SW480 (cell line): ENCODE results near the gene CD46.

ENCODE experiments used
- DNase-seq: peaks from one replicate; pipeline ENCODE4 v3.0.0-alpha.2; 2016; ENCODE audit warnings: low spot score

The CD46 gene

DNA sequence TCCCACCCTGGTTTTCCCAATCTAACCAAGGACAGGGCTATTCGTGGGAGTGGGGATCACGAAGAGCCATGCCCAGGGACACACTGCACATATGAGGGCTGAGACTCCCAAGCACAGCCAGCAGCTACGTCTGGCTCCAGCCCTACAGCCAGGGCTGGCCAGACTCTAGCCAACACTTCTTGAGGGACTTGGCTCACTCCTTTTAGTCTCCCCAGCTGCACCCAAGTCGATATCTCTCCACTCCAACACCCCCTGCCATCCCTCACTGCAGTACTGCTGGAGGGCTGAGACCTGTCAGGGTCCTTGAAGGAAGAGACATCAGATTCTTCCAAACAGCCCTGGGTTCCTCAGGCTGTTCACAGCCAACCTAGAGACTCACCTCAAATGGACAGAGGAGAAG, 62.6 kb downstream of the CD46 start:
- no peak for DNase-seq

DNA sequence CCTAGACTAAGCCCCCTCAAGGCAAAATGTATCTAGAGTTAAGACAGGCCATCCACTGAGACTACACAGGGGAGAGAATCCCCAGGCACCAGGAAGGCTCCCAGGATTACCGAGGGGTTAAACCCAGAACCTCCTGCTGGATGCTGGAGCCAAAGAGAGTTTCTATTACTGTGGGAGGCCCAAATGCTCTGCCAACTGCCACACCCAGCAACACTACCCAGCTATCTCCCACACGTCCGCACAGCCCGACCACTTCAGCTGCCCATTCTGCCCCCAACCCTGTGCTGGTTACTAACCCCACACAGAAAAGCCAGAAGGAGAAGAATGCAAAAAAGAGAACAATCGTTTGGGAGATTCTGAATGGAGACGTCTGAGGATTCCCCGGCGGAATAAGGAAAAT, 63.6 kb downstream of the CD46 start:
- DNase-seq, result no peak

DNA sequence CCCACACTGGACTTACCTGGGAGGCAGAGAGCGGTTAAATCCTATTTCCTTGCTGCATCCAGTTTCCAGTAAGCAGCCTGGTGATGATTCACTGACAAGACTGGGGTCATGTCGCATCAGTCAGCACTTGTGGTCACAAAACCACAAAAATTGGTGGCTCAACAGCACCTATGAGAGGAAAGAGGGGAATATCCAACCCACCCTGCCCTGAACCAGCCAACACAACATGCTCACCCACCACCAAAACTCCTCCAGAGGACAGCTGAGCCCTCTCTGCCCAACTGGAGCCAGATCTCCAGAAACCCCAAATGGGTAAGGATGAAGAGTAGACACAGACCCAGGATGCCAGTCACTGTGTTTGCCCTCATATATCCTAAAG, 64.0 kb downstream of the CD46 start:
- peak; percentile 37 for DNase-seq

DNA sequence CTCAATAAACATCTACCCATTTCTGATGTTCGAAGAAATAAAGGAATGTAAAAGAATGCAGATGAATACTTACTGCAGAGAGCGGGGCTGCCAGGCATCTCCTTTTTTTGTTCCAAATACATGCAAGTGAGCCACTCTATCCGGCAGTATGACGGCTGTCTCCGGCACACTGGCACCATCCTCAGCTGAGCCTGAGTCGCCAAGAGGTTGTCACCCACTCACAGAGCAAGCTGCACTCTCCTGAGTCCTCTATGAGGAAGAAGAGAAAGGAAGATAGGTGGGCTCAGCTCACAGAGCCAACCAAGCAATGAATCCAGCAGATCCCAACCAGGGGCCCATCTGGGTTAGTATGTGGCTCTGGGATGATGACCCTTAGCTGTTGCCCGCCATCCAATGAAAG, 65.3 kb downstream of the CD46 start:
- DNase-seq, result no peak

DNA sequence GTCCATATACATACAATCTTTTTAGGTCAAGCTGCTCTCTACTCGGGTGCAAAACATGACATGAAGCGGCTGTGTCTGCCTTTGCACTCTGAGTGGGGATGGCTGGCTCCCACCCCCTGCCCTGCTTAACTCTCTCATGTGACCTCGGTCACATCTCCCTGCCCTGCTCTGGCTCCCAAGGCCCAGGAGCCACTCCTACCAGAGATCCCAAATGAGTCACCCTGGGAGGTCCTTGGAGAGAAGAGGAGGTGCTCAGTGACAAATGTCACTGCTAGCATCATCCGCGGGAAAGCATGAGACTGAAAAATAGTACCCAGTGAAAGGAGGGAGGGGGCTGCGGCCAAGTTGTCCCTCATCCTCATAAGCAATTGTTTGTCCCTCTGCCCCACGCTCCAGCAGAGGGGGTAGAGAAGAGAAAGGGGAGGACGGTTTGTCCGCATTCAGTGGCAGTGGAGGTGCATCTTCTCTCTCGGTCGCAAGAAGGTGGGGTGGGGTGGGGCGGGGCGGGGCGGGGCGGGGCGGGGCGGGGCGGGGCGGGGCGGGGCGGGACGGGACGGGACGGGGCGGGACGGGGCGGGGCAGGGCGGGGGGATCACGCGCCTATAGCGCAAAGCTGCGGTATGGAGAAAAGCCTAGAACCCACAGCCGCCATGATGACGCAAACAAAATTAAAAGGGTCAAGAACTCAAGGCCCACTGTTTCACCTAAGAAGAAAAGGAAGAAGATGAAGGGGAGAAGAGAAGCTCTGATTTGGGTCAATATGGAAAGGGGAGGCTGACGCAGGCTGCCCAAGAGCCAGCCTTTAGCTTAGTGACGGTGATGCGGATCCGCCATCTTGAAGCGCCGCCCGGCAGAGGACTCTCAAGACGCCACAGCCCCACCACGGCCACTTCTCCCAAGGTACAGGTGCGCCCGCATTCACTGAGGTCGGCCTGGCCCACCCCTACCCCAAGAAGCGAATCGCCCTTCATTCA, 66.2 kb downstream of the CD46 start:
- no peak for DNase-seq

DNA sequence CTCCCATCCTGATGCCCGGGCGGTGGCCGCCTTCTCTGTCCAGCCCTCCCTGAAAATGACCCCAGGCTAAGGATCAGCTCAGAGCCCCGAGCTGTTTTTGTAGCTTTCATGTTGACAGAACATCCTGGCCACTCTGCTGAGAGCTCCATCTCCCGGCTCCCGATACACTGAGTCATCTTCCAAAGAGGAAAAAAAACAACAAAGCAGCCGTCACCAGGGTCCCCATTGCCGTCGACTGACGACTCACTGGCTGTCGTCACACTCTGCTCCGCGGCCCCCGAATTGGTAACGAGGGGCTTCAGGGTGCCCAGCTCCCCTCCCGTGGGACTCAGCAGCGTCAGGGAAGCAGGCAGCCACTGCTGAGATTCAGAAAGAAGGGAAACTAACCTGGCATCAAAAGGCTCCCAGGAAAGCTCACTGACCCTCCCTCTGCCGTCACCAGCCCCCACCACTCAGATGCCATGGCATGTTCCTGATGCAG, 67.2 kb downstream of the CD46 start:
- no peak for DNase-seq

DNA sequence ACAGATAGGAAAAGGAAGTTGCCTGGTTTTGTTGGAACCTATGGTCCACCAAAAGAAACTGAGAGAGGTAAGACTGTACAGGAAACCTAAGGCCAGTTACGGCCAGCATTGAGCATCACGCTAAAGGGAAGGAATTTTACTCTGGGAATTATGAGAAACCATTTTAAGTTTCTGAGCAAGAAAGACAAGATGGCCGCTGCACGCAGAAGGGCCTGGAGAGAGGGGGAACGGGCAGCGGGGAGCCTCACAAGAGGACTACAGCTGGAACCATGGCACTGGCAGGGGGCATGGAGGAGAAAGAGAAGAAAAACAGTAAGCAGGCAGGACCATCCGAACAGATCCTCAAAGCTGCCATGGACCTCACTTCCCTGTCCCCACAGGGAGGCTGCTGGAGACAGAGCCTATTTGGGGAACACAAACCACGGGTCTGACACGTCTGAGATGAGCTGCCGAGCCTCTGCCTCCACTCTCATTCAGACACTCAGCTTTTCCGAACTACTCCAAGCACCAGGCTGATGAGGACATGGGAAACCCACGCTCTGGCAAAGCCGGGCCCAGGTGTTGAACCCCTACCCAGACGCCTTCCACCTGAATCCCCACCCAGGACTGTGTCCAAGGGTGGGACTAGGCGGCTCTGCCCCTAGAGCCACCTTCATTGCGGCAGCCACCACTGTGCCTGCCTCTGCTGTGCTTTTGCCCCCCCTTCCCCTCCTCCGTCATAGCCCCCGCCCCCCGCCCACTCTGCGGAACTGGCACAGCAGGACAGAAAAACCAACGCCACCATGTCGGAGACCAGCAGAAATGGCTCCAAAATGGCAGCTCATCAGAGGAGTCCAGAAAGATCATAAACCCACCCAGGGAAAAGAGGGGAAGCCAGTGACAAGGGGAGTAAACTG, 69.0 kb downstream of the CD46 start:
- DNase-seq, result no peak

DNA sequence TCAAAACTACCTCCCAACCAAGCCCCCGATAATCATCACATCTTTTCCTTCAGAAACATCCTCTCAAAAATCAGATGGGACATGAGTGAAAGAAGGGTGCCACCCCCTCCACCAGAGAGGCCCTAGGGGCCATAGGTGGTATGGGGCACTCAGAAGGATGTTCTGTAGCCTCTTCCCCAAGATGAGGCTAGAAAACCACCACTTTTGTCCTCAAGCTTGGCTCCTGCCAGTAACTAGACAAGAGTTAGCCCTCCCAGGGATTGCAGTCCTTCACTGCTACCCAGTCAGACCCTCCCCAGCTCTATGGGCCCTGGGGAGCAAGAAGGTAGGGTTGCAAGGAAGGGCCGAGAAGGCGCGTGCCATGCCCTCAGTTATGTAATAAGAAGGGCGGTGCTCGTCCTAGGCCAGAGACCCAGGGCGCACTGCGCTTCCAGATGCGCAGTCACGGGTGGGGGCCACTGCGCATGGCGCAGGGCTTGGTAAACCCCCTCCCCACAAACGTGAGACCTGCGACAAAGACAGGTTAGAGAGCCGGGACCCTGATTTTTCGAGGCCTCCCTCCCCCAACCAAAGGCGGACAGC, 69.7 kb downstream of the CD46 start:
- no peak for DNase-seq

DNA sequence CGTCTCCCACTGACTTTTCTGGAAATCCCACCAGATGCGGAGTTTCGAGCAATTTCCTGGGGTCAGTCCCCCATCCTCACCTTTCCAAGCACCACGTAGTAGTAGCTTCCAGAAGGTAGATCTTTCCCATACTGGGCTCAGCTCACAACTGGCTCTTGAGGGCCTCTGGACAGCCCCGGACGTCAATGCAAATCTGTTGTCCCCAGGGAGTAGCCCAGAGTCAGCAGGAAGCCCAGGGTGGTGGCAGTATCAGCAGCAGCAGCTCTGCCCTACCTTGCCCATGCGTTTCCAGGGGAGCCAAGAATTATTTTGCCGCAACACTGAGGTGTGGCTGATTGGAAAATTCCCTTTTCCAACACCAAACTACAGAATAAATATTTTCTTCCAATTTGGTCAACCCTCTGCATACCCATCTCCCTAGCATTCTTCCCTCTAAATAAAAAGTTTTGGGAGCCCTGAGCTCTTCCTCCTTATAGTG, 70.3 kb downstream of the CD46 start:
- no peak for DNase-seq

DNA sequence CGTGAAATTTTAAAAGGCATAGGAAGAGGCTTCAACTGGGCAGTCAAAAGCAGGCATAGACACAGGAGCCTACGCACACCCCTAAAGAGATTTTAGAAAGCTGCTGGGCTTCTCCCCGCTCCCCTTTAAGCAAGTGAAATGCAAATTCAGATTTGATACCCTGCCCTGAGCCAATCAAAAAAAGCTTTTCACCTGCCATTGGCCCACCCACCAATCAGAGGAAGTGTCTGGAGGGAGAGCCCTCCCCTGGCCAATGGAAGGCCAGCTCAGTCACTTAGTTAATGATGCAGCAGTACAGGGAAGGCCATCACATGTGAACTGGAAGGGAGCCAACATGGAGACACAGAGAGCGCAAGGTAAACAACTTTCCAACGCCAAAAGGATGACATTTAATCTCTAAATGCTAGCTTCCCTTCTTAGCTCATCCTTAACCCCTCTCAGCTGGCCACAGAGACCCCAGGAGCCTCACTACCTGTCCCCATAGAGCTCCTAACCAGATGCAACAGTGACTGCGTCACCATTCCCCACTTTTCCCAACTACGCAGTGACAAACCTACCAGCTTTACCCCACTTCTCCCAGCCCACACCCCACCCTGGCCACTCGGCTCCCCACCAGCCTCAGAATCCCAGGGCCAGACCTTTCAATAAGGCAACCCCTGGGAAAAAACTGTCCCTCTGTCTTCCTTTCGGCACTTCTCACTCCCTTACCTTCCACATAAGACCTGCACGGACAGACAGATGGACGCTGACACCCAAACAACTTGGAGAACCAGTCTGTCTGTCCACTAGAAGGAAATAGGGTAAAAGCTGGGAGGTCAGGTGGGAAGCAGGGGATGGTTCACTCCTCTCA, 71.0 kb downstream of the CD46 start:
- DNase-seq, result no peak

DNA sequence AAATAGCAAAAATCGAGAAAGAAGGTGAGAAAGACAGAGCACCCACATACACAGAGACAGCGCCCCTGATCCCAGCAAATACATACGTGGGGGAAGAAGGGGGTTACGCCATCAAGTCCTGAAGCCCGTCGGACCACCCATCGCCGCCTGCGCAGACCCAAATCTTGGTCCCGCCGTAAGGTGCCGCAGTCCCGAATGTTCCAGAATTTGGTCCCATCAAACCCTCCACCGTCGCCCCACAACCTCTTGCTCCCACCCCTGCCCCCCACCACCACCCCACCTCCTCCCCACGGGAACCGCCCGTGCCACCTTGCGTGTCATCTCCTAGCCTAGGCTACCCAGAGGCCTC, 71.7 kb downstream of the CD46 start:
- no peak for DNase-seq

DNA sequence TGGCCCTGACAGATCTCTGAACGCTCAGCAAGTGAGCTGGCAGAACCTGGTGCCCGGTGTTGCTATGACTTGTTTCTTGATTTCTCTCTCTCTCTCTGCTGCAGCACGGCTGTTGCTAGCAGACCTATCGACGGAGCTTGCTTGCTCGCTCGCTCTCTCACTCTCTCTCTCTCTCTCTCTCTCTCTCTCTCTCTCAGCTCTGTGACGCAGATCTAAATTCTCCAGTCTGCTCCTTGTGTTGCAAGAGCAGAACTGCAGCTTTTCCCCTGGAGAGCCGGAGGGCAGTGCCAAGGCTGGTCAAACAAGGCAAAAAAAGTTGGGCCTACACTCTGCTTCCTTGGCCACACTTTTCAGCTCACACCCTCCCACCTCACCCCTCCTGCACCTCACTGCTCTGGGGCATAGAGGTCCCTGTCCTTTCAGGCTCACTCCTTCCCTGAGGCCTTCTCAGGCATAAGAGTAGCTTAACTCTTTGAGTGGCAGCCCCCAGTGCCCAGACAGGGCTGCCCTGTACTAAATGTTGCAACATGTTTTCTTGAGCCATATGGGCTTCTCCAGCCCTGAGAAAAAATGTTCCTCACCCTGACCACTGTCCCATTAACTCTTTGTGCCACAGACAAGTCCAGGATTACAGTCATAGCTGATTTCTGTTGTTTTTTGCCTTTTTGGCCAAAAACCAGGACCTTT, 72.2 kb downstream of the CD46 start:
- no peak for DNase-seq

DNA sequence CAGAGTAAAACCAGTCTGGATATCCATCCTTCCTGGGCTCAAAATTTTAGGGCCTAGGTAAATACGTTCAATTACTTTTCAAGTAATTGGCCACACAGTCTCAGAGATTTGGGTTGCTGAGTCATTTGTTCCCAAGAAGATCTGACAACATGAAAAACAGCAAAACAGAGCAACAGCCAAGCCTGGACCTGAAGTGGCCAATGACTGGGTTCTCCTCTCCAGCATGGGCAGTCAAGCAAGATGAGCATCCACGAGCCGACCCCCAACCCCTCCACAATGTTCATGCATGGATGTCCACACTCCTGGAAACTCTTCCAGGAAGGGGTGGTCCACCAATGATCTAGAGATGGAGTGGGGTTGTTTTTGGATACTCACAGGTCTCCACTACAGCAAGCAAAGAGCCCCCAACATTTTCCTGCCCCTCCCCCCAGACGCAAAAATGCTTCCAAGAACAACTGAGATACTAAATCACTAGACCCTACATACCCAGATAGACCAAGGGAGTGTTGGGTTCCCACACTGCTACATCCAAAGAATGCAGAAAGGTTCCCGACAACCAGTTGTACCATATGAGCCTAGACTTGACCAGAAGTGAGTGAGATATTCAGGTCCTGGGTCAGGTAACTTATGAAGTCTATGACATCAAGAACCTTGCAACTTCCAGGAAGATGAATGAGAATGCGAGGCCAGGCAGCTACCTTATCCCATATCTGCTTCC, 73.0 kb downstream of the CD46 start:
- DNase-seq, result no peak

DNA sequence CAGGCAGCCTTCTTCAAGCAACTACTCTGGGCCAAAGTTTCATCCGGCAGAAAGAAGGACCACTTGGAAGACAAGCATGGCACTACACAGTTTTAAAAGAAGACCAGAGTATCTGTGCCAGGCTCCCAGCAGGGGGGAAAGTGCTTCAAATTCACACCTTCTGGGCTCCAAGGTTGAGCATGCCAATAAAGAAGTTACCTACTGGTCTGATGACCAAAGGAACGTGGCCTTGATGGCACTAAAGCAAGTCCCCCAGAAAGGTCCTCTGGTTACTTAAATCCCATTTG, 73.5 kb downstream of the CD46 start:
- no peak for DNase-seq

DNA sequence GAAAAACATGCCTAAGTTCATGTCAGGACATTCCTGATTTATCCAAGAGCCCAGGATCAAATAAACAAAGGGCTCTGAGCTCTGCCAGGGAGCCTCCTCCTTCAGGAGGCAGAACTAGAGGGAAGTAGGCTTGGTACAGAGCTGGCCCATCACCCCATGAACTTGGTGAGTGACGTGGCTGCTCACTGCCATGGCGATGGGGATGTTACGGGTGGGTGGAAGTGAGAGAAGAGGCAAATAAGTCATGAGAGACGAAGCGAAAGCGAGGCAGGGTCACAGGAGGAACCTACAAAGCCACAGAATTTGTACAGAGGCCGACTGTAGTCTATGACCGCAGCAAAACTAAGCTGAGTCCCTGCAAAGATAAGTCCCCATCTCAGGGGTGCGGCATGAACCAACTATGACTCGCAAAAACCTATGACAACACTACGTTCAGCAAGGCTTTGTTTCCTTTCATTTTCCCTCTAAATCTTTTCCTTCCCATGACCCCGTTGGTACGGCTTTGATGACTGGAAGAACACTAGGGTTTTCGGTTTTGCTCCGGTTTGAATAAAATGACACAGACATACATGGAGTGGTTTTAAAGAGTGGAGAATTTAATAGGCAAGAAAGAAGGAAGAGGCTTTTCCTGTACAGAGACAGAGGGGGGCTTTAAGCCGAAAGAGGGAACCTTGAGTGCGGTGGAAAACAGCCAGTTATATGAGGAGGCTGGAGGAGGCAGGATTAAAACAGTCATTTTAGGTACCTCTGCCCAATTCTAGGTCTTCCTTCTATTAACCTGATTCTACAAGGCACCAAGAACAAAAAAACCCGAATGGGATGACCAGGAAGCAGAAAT, 74.1 kb downstream of the CD46 start:
- DNase-seq, result no peak

DNA sequence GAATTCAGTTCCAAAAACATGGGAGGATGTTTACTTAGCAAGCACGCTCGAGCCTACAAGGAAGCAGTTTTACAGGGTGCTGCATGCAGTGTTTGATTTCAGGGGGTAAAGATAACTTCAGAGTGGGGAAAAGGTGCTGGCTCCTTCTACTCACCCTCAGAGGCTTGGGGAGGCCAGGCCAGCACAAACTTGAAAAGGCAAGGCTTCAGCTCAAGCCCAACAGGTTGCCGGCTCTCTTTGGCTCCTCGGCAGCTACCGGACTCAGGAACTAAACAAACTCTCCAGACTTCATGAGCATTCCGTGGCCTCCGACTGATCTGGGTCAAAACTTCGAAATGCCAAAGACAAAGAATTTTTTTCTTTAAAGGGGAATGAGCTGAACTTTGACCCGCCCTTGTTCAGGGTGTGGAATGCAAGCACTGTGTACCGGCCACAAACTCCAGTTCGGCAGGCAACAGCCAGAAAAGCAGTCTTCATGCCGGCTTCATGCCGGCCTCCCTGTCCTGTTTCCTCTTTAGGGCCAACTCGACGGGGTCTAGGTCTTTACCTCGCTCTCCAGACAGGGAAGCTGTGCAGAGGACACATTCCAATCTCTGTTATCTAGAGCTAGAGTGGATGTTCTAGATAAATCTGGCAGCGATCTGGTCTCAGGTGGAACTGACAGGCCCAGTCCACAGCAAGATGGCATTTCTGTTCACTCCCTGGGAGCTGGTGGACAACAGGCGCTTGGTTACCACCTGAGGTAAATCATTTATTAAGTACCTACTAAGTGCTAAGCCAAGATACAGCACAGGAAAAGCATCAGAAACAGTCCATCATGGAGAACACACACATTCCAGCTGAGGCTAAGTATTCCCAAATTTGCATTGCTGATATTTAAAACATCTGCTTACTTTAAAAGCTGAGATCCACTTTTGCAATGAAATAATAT, 75.0 kb downstream of the CD46 start:
- peak; percentile 20 for DNase-seq

DNA sequence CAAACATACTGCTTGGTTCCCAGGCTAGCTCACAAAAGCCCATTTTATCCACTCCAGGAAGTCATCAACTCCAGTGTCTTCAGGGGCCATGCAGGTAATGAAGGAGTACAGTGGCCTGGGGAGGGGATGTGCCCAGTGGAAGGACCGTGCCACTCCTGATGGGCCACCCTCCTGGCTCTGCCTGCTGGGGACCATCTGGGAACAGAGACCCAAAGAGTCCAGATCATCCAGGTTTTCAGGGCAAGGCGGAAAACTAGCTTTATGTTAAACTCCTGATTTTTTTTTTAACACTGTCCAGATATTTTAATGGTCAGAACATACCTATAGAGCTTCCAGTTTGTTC, 75.6 kb downstream of the CD46 start:
- DNase-seq, result no peak

DNA sequence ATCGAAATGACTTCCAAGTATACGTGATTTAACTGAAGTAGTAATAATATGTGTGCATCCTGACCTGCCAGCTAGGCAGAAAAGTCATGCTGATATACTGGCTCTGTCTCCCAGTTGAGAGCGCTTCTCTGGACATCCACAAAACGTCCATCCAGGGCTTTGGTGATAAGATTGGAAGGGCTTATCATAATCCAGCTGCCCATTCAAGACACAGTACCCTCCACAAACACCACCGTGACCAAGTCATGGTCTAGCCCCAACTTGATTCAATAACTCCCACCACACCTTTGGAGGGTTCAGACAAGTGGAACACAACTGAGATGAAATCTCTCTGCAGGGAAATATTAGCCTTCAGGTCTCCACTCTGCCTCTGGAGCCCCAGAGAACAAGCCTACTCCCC, 76.2 kb downstream of the CD46 start:
- no peak for DNase-seq
